Limb (tissue), 2 donors: ENCODE measurements around the gene CPN2.

Experiments used
- DNase-seq, 2 donors: peaks; one replicate each; pipeline ENCODE4 v3.0.0-alpha.2; 2016; ENCODE audit errors: extremely low spot score in 2 of 2

CPN2 gene

GRCh38 chr3:194296454-194297263, 54.5 kb downstream of the CPN2 start:
- peak; percentile 49 to 70 for DNase-seq

DNA sequence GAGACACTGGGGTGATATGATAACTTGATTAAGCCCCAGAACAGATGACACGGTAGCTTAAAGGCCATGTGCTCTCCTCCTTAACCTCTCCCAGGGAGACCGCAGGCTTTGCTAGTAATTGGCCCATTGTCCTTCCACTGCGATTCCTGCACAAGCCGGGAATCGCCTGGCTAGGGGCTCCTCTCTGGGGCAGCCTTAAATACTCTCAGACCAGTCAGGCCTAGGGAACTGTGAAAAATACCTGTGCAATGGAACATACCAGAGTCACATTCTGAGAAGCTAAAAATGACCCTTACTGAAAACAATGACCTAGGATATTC, 56.3 kb downstream of the CPN2 start:
- no peak for DNase-seq

DNA sequence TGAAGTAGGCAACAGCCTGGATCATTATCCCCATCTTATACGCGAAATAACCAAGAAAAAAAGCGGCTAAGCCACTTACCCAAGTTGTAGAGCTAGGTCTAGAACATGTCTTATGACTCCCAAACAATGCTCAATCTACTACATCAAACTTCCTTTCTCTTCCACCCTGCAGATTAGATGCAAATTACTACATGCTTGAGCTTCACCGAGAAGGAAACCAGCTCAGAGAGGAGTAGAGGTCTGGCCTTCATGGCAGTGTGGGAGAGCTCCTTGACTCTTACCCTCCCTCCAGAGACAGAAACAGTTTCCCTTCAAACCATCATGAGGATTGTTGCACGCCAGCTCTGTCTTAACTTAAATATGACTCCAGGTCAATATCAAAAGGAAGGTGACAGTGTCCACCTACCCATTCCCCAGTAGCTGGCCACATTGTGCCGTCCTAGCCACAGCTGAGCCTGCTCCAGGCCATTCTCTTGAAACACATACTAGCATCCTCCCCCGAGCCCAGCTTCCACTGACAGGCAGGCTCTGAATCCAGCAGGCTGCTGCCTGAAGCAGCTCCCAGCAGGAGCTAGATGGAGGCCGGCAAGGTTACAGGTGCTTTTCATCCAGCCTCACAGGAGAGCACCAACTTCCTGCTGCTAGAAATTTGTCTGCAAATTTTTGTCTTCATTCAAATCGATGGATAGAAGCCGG, 56.8 kb downstream of the CPN2 start:
- no peak for DNase-seq

DNA sequence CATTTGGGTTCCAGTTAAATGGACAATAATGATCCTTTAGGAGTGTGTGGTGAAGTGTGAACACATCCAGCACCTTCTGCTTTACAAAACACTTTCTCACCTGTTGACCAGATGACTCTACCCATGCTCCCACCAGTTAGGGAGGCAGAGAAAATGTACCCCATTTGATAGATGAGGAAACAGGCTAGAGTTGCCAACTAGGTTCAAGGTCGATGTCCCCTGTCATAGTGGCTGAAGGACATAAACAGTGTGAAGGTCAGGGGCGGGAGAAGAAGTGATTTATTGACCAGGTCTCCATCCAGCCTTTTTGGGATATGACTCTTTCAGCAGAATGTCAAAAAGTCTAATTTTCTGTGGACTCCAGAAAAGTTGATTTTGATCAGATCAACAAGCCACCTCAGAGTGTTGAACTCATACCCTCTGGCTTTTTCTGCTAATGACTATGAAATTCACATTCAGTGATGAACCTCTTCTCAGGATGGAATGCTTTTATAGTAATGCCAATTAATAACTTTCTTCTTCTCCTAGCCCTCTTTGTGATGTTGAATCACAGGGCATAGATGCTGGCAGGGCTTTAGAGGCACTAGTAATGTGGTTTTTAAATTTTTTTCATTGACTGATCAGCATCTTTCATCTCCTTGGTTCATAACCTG, 57.5 kb downstream of the CPN2 start:
- DNase-seq, result no peak

GRCh38 chr3:194292331-194292730, 58.8 kb downstream of the CPN2 start:
- no peak for DNase-seq
